Measurements from ENCODE around the gene TMEM263.

DNA sequence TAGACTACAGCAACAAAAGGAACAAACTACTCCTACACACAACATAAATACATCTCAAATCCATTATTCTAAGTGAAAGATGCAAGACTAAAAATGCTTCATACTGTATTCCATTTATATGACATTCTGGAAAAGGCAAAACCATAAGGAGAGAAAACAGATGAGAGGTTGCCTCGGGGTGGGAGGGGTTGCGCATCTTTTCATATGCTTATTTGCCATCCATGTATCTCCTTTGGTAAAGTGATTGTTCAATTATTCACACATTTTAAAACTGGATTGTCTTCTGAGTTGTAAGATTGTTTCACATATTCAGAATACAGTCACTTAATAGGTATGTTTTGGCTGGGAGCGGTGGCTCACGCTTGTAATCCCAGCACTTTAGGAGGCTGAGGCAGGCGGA is 5.1 kb upstream of the TMEM263 start:
- TF ChIP-seq POLR2AphosphoS5 (IDR thresholded peaks at IDR 0.05; ENCODE audit: low read depth, low read length) (no peak), REST (IDR thresholded peaks at IDR 0.05; ENCODE audit: insufficient read depth in 1 of 2, low read depth in 2 of 2, low read length in 2 of 2) (no peak), SIN3A (IDR thresholded peaks at IDR 0.05; ENCODE audit: borderline replicate concordance, insufficient read depth, low read length) (no peak), TAF1 (IDR thresholded peaks at IDR 0.05; ENCODE audit: borderline replicate concordance, insufficient read depth, low read length) (no peak)
